Stimulated activated naive CD8-positive, alpha-beta T cell treated with anti-CD3 and anti-CD28 coated beads, Interleukin-15, Interleukin-2, amounts not matched to agents 100 ng/mL and 50 ng/mL, for 24 hours (primary cell): ENCODE results near the gene SHD.

Source experiments
- H3K27ac Mint-ChIP-seq: one replicate; pipeline ENCODE4 v1.8.0; 2021; ENCODE audit warnings: mild to moderate bottlenecking, mixed read lengths
- H3K27me3 Mint-ChIP-seq: one replicate; pipeline ENCODE4 v1.8.0; 2021; ENCODE audit warnings: mixed read lengths
- H3K36me3 Mint-ChIP-seq: one replicate; pipeline ENCODE4 v1.8.0; 2021; ENCODE audit warnings: low read depth, mixed read lengths
- H3K4me1 Mint-ChIP-seq: one replicate; pipeline ENCODE4 v1.8.0; 2021; ENCODE audit warnings: low read depth, mixed read lengths
- H3K4me3 Mint-ChIP-seq: one replicate; pipeline ENCODE4 v1.8.0; 2021; ENCODE audit warnings: mild to moderate bottlenecking, mixed read lengths
- H3K9me3 Mint-ChIP-seq: one replicate; pipeline ENCODE4 v1.8.0; 2021; ENCODE audit warnings: mixed read lengths

Gene SHD

DNA sequence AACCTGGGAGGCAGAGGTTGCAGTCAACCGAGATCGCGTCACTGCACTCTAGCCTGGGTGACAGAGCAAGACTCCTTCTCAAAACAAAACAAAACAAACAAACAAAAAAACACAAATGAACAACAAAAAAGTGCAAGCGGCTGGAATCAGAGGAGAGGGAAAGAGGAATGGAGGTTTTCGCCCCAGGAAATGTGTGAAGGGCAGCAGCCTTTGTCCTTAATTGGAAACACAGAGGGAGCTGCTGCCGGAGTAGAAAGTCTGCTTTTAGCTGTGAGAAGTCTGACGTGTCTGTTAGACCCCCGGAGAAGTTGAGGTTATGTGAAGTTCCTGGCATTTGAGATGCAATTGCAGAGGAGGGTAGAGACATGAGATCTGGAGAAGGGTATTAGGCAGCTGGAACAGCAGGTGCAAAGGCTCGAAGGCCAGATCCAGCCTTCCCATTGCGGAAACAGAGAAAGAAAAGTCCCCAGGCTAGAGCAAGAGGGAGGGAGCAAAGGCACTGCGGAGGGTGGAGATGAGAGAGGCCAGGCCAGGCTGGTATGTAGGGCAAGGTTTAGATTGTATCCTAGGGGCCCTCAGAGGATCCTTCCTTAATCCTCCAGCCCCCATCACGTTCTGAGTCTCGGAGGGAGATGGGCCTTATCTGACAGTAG, 22.6 kb downstream of the SHD start:
- Mint-ChIP-seq H3K4me3 (peak overlapping the region; percentile 72), H3K27ac (peak overlapping the region; percentile 74), H3K36me3 (no peaks in the 10 kb centered on the region), H3K9me3 (no peaks in the 10 kb centered on the region), H3K4me1 (peaks cover 30% of the 10 kb centered on the region), H3K27me3 (no peaks in the 10 kb centered on the region)

DNA sequence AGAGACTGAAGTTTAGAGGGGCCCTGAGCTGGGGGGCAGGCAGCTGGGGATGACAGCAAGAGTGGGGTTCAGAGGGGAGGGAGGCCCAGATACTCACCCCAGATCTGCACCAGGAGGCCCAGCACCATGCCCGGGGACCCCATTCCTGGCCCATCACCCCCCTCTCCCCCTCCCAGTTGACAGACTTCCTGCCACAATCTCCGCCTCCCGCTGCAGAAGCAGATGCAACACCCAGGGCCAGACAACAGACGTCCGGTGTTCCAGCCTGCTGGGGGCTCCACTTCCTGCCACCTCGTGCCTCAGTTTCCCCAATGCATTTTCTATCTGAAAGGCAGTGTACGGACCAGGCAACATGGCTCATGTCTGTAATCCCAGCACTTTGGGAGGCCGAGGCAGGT, 23.2 kb downstream of the SHD start, which contains the start of gene TMIGD2:
TMIGD2 (minus strand) TSS at position 147 of the 398 bp plus-strand sequence; CDS start at position 143, 4 bp downstream.
- peak within 1 kb of the TSS; percentile 74 for H3K27ac Mint-ChIP-seq
- H3K36me3 Mint-ChIP-seq: no peaks in the 10 kb centered on the region
- no peaks in the 10 kb centered on the region for H3K27me3 Mint-ChIP-seq
- no peaks in the 10 kb centered on the region for H3K9me3 Mint-ChIP-seq
- peak within 1 kb of the TSS; percentile 72 for H3K4me3 Mint-ChIP-seq
- peaks cover 30% of the 10 kb centered on the region for H3K4me1 Mint-ChIP-seq

DNA sequence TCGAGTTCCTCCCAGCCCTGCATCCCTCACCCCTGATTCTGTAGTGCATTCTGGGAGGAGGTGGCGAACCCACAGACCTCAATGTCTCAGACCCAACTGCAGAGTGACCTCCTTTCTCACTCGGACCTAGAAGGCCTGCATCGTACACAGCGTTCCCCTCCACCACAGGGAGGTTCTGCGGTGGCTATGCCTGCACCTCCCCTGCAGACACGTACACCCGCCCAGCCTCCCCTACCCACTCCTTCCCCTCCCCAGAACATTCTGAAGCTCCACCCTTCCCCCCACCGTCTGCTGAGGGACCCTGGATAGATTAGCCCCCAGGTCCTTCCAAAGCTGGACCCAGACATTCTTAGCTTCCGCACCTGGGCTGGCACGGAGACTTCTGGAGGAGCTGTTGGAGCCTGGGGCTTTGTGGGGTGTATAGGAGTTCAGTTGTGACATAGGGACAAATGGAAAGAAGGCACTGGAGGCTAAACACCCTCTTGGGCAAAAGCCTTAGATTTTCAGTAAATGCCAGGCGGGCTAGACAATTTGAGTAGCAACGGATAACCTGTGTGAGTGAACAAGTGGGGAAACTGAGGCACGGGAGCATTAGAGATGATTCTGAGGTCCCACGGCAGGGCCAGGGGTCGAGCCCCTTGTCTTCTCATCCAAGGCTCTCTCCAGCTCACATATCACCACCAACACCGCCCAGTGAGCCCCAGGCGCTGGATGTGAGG, 24.9 kb downstream of the SHD start:
- Mint-ChIP-seq H3K4me3 (peak overlapping the region; percentile 72), H3K27ac (peak overlapping the region; percentile 40), H3K9me3 (no peaks in the 10 kb centered on the region), H3K36me3 (no peaks in the 10 kb centered on the region), H3K27me3 (no peaks in the 10 kb centered on the region), H3K4me1 (peaks cover 26% of the 10 kb centered on the region)

DNA sequence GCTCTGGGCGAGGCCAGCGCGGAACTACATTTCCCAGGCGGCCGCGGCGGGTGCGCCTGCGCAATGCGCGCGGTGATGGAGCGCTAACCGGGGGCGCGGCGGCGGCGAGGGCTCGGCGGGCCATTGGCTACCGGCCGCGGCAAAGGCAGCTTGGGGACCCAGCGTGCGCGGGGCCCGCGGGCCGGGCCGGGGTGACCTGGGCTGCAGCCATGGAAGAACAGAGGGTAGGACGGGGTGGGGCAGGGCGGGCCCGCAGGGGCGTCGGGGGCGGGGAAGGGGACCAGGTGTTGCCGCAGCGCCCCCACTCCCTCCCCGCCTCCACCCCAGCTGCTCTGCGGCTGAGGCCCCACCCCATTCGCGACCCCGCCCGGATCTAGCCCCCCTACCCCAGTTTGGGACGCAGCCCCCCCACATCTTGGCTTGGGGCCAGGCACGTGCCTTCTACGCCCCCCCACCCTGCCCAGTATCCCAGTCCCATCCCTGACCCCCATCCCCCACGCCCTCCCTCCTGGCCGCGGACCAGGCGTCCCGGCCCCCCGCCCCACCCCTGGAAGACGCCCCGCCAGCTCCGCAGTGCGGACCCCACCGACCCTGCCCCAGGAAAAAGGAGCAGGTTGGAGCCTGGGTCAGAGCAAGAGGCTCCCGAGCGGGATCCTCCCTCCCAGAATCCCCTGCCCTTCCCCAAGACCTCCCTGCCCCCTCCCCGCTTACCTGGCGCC, 25.6 kb downstream of the SHD start, which contains the start of gene FSD1:
FSD1 (plus strand) TSS at position 61 of the 719 bp plus-strand sequence; CDS start at position 210, 149 bp downstream.
- peak within 1 kb of the TSS; percentile 40 for H3K27ac Mint-ChIP-seq
- no peaks in the 10 kb centered on the region for H3K9me3 Mint-ChIP-seq
- H3K27me3 Mint-ChIP-seq: no peaks in the 10 kb centered on the region
- H3K36me3 Mint-ChIP-seq: no peaks in the 10 kb centered on the region
- H3K4me3 Mint-ChIP-seq: peak within 1 kb of the TSS; percentile 72
- H3K4me1 Mint-ChIP-seq: peaks cover 26% of the 10 kb centered on the region

DNA sequence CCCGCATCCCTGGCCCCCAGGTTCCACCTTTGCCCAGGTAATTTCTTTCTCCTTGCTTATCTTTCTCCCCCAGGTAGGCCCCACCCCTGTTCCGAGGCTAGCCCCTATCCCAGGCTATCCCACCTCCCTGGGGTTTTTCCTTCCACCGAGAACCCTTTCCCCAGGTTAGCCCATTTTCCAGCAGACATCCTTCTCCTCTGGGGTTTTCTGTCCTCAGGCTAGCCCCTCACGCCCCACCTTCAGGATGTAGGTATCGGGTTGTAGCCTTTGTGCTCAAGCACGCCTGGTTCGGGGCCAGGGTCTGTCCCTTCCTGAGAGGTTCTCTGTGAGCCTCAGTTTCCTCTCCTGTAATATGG, 26.2 kb downstream of the SHD start:
- H3K4me1 Mint-ChIP-seq: peaks cover 26% of the 10 kb centered on the region
- no peaks in the 10 kb centered on the region for H3K27me3 Mint-ChIP-seq
- H3K27ac Mint-ChIP-seq: peak overlapping the region; percentile 36
- peak overlapping the region; percentile 58 for H3K4me3 Mint-ChIP-seq
- H3K9me3 Mint-ChIP-seq: no peaks in the 10 kb centered on the region
- H3K36me3 Mint-ChIP-seq: no peaks in the 10 kb centered on the region

DNA sequence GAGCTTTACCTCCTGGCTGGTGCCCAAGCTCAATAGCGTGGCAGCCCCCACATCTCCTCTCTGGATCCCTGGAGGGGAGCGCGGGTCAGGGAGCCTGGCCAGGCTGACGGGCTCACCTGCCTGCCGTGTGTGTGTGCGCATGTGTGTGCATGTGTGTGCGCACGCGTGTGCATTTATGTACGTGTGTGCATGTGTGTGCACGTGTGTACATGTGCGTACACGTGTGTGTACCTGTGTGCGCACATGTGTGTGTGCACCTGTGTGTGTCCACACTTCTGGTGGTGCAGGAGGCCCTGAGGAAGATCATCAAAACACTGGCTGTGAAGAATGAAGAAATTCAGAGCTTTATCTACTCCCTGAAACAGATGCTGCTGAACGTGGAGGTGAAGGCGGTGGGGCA, 26.6 kb downstream of the SHD start:
- Mint-ChIP-seq H3K27ac (peak overlapping the region; percentile 36), H3K9me3 (no peaks in the 10 kb centered on the region), H3K4me1 (peaks cover 26% of the 10 kb centered on the region), H3K4me3 (peak overlapping the region; percentile 58), H3K36me3 (no peaks in the 10 kb centered on the region), H3K27me3 (no peaks in the 10 kb centered on the region)

DNA sequence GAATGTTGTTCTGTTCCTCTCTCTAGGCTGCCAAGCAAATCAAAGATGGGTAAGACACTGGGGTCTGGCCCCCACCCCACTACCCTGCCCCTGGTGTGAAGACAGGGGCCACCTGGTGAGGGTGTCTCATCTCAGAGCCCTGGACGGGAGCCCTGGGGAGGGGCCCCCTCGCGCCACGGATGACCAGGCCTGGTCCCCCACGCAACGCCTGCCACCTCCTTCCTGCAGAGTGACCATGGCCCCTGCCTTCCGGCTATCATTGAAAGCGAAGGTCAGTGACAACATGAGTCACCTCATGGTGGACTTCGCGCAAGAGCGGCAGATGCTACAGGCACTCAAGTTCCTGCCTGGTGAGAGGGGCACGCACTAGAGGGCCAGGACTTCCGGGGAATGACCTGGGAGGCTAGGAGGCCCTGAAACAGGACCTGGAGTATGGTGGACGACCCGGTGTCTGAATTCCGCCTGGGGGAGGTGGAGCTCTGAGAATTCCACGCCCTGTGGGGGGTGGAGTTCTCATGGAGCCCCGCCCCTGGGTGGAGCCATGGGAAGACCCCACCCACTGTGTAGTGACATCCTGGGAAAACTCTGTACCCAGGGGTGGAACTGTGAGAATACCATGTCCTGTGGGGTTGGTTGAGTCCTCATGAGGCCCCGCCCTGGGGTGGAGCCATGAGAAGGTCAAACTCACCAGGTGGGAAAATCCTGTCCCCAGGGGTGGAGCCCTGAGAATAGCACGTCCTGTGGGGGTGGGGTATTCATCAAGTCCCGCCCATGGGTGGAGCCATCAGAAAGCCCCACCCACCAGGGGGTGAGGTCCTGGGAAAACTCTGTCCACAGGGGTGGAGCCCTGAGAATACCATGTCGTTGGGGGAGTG, 31.4 kb downstream of the SHD start:
- H3K4me1 Mint-ChIP-seq: no peaks in the 10 kb centered on the region
- H3K36me3 Mint-ChIP-seq: no peaks in the 10 kb centered on the region
- H3K27me3 Mint-ChIP-seq: no peaks in the 10 kb centered on the region
- H3K4me3 Mint-ChIP-seq: no peak overlapping the region
- H3K27ac Mint-ChIP-seq: no peak overlapping the region
- no peaks in the 10 kb centered on the region for H3K9me3 Mint-ChIP-seq

DNA sequence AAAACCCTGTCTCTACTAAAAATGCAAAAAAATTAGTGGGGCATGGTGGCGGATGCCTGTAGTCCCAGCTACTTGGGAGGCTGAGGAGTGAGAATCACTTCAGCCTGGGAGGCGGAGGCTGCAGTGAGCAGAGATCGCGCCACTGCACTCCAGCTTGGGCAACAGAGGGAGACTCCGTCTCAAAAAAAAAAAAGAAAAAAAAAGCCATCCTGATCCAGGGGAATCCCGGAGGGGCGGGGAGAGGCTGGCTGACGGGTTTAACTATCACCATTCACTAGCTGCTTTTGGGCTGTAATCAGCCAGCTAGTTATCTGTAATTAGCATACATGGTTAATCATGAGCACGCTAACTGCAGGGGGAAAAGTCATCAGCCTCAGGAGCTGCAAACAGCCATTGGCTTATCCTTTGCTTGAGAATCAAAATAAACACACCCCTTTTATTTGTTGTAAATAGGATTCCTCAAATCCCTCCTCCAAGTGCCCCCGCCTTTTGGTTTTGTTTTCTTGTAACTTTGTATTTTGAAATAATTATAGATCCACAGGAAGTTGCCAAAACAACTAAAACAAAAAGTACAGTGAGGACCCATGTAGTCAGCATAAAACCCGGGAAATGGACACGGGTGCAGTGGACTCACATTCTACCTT, 34.9 kb downstream of the SHD start:
- peaks cover 3% of the 10 kb centered on the region for H3K9me3 Mint-ChIP-seq
- H3K4me3 Mint-ChIP-seq: no peak overlapping the region
- H3K36me3 Mint-ChIP-seq: no peaks in the 10 kb centered on the region
- no peaks in the 10 kb centered on the region for H3K4me1 Mint-ChIP-seq
- no peaks in the 10 kb centered on the region for H3K27me3 Mint-ChIP-seq
- no peak overlapping the region for H3K27ac Mint-ChIP-seq

DNA sequence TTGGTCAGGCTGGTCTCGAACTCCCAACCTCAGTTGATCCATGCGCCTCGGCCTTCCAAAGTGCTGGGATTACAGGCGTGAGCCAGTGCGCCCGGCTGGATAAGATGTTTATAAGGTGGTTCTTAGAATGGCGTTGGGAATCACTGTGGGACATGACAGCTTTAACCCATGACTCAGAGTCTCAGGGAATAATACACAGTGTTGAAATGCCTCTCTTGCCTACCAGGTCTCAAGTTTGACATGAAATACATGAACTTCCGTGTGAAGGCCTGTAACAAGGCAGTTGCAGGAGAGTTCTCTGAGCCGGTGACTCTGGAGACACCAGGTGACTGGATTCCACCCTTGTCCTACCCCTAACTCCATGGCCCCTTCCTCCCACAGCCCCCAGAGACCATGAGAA, 37.9 kb downstream of the SHD start:
- Mint-ChIP-seq H3K36me3 (no peaks in the 10 kb centered on the region), H3K9me3 (peaks cover 11% of the 10 kb centered on the region), H3K27me3 (no peaks in the 10 kb centered on the region), H3K4me1 (no peaks in the 10 kb centered on the region), H3K27ac (no peak overlapping the region), H3K4me3 (no peak overlapping the region)

DNA sequence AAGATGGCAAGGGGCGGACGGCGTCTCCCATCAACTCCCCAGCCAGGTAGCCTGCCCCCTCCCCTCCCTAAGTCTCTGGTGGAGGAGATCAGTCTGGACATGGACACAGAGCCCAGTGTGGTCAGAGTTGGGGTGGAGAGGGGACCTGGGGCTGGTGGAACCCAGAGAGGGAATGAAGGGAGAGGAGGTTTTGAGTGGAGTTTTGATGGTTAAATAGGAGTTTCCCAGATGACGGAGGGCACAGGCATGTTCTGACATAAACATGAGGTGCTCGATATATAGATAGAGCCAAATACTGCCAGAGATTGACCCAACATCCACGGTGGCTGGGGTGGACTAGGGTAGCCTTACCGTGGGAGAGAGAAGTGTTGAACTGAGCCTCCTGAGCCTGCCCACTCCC, 39.4 kb downstream of the SHD start:
- H3K9me3 Mint-ChIP-seq: peaks cover 11% of the 10 kb centered on the region
- H3K27ac Mint-ChIP-seq: no peak overlapping the region
- no peaks in the 10 kb centered on the region for H3K4me1 Mint-ChIP-seq

DNA sequence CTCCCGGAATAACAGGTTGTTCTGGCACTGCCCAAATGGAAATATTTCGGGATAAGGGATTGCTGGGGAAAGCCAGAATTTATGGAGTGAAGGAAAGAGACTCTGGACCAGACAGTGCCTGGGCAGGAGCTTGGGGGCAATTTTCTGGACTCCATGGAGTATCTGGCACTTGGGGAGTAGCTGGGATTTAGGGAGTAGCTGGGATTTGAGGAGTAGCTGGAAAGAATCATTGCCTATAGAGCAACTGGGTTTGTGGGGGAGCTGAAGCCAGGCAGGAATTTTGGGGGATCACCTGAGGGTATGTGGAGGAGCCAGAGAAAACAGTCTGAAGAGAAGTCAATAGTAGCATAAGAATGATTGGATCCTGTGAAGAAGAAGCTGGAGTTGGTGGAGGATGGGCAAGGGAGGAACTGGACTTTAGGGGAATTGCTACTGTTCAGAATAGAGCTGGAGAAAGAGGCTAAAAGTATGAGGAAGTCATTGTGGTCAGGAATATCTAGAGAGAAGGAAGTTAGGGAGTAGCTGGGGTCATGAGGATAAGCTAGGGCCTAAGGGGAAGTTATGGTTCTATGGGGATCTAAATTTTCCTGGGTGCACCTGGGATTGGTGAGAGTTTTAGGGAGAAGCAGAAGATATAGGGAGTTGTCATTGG, 40.1 kb downstream of the SHD start:
- Mint-ChIP-seq H3K27me3 (no peaks in the 10 kb centered on the region), H3K4me1 (no peaks in the 10 kb centered on the region), H3K36me3 (no peaks in the 10 kb centered on the region), H3K27ac (no peak overlapping the region), H3K9me3 (peaks cover 11% of the 10 kb centered on the region), H3K4me3 (no peak overlapping the region)

More for the DNA sequence above, 39.4 kb downstream of the SHD start:
- Mint-ChIP-seq H3K36me3 (no peaks in the 10 kb centered on the region), H3K4me3 (no peak overlapping the region), H3K27me3 (no peaks in the 10 kb centered on the region)

DNA sequence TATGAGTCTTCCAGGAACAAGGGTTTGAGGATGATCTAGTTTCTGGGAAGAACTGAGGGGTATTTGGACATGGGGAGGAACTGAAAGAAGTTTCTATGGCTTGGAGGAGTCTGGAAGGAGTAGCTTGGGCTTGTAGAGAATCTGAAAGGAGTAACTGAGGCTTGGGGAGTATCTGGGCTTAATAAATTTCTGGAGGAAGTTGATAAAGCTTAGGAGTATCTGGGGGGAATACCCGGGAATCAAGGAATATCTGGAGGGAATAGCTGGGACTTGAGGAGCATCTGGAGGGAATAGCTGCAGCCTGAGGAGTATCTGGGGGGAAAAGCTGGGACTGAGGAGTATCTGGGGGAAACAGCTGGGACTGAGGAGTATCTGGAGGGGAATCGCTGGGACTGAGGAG, 41.4 kb downstream of the SHD start:
- Mint-ChIP-seq H3K27ac (no peak overlapping the region), H3K4me1 (no peaks in the 10 kb centered on the region), H3K27me3 (no peaks in the 10 kb centered on the region), H3K36me3 (no peaks in the 10 kb centered on the region), H3K4me3 (no peak overlapping the region), H3K9me3 (peaks cover 11% of the 10 kb centered on the region)

DNA sequence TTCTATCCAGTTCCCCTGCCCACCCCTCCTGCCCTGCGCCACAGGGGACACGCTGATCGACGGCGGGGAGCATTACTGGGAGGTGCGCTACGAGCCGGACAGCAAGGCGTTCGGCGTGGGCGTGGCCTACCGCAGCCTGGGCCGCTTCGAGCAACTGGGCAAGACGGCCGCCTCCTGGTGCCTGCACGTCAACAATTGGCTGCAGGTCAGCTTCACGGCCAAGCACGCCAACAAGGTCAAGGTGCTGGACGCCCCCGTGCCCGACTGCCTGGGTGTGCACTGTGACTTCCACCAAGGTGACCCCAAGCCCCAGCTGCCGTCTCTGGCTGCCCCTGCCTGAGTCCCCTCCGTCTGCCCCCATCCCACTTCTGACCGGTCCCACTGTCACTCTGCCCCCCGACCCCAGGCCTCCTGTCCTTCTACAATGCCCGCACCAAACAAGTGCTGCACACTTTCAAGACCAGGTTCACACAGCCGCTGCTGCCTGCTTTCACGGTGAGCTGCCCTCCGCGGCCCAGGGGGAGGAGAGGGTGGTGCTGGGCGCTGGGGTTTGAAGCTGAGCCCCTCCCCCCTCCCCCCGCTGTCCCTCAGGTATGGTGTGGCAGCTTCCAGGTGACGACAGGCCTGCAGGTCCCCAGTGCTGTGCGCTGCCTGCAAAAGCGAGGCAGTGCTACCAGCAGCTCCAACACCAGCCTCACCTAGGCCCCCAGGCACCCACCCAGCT, 44.0 kb downstream of the SHD start:
- H3K36me3 Mint-ChIP-seq: no peaks in the 10 kb centered on the region
- no peak overlapping the region for H3K4me3 Mint-ChIP-seq
- H3K9me3 Mint-ChIP-seq: peaks cover 11% of the 10 kb centered on the region
- no peak overlapping the region for H3K27ac Mint-ChIP-seq
- H3K4me1 Mint-ChIP-seq: peaks cover 21% of the 10 kb centered on the region
- peaks cover 4% of the 10 kb centered on the region for H3K27me3 Mint-ChIP-seq
